Tibial nerve (tissue), 4 donors: ENCODE results near the gene AOAH. TPM values are rescaled to one million over a fixed set of nuclear protein-coding genes. Genes with fewer than 3 reads are reported as not detected.
"Not testable (repeated sequence)": the region's sequence is repeated elsewhere in the genome, so short reads cannot be mapped to it uniquely, and the experiment has no call there.

Experiments used
- DNase-seq, 2 donors: peaks; one replicate each; pipeline ENCODE4 v3.0.0-alpha.2; 2019; ENCODE audit warnings: low spot score in 2 of 2
- H3K27ac ChIP-seq, 4 donors: fragments of 200-600 bp; sonication (generic) in 3 of 4; one replicate each; pipeline ENCODE4 v1.5.1; 2017 to 2019; ENCODE audit warnings: mild to moderate bottlenecking in 1 of 4
- H3K27me3 ChIP-seq, 2 donors: fragments of 200-600 bp; sonication (generic) in 1 of 2; one replicate each; pipeline versions ENCODE4 v1.5.1 to v1.6.0; 2017 to 2019
- H3K36me3 ChIP-seq, 3 donors: fragments of 200-600 bp; sonication (generic); one replicate each; pipeline ENCODE4 v1.5.1; 2018 to 2019
- H3K4me1 ChIP-seq, 4 donors: fragments of 200-600 bp; sonication (generic) in 3 of 4; one replicate each; pipeline ENCODE4 v1.5.1; 2017 to 2019
- H3K4me3 ChIP-seq, 4 donors: fragments of 200-600 bp; sonication (generic) in 3 of 4; one replicate each; pipeline ENCODE4 v1.5.1; 2017 to 2019; ENCODE audit warnings: mild to moderate bottlenecking in 1 of 4, moderate library complexity in 1 of 4
- H3K9me3 ChIP-seq, 4 donors: fragments of 200-600 bp; sonication (generic) in 3 of 4; one replicate each; pipeline ENCODE4 v1.5.1; 2017 to 2019
- EP300 ChIP-seq, 2 donors: sonication (generic); formaldehyde crosslinking; IDR thresholded peaks; one replicate each; pipeline ENCODE4 v1.6.1; 2017; ENCODE audit warnings: antibody characterized with exemption in 2 of 2, mild to moderate bottlenecking in 1 of 2
- POLR2A ChIP-seq, 2 donors: fragments of 450-650 bp; IDR thresholded peaks; one replicate each; pipeline ENCODE4 v1.6.1; 2017; ENCODE audit warnings: antibody characterized with exemption in 2 of 2, mild to moderate bottlenecking in 2 of 2, moderate library complexity in 2 of 2
- WGBS, 2 donors: methylation state at CpG; one replicate each; pipeline ENCODE4 v1.1.5; 2018; 5-methylcytosine and 5-hydroxymethylcytosine counted together
- total RNA-seq, 4 donors: library from RNA; depleted of rRNA; stranded (reverse); fragments of >200 nt; gene quantifications; one replicate each; pipeline ENCODE4 v1.1.0, GENCODE V29; 2016
- TF ChIP-seq, protein P1 (sequence below), 5 experiments: fragments of 200-600 bp in 3 of 5; fragments of 450-650 bp in 2 of 5; sonication (generic) in 3 of 5; IDR thresholded peaks; one replicate each; pipeline ENCODE4 v1.5.1; 2016 to 2019; ENCODE audit warnings: antibody characterized with exemption in 5 of 5, mild to moderate bottlenecking in 3 of 5, moderate library complexity in 2 of 5

AOAH gene
- total RNA-seq, 4 donors from 2014 or later, result 7.5 to 17.8 (median 9.1) TPM

DNA sequence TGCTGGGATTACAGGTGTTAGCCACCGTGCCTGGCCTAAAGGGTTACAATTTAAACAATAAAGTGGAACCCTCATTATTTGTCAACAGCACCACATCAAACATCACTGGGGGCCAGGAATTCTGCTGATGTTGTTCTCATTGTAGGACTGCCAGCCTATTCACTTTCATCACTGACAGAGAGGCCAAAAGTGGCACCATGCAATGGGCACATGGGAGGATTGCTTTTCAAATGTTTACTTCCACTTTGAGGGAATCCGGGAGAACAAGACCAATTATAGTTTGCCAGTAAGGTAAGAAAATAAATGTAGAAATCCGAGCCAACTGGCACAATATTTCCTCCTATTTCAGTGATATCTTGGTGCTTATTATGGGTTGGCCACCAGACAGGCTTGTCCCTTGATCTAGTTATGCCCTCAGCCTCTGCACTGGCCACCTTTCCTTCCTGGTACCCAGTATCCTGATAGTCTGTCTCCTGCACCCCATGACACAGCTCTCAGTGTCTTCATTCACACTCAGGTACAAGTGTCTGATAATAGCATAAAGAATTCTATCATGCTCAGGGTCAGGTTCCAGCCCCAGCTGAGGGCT is 252.1 kb downstream of the AOAH start:
- Histone ChIP-seq H3K4me3 (no peak overlapping the region), H3K4me1 (no peaks in the 10 kb centered on the region), H3K27ac (no peak overlapping the region), H3K9me3 (no peaks in the 10 kb centered on the region), H3K36me3 (no peaks in the 10 kb centered on the region), H3K27me3 (no peaks in the 10 kb centered on the region)
- TF ChIP-seq EP300 (IDR thresholded peaks at IDR 0.05), result no peak
- TF ChIP-seq POLR2A (IDR thresholded peaks at IDR 0.05), result no peak
- TF ChIP-seq, protein P1, sequence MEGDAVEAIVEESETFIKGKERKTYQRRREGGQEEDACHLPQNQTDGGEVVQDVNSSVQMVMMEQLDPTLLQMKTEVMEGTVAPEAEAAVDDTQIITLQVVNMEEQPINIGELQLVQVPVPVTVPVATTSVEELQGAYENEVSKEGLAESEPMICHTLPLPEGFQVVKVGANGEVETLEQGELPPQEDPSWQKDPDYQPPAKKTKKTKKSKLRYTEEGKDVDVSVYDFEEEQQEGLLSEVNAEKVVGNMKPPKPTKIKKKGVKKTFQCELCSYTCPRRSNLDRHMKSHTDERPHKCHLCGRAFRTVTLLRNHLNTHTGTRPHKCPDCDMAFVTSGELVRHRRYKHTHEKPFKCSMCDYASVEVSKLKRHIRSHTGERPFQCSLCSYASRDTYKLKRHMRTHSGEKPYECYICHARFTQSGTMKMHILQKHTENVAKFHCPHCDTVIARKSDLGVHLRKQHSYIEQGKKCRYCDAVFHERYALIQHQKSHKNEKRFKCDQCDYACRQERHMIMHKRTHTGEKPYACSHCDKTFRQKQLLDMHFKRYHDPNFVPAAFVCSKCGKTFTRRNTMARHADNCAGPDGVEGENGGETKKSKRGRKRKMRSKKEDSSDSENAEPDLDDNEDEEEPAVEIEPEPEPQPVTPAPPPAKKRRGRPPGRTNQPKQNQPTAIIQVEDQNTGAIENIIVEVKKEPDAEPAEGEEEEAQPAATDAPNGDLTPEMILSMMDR (IDR thresholded peaks at IDR 0.05), result no peak
- no peak for DNase-seq
- 78 to 88% methylated on average over 3 of the region's 3 CpGs for WGBS, 2 donors

DNA sequence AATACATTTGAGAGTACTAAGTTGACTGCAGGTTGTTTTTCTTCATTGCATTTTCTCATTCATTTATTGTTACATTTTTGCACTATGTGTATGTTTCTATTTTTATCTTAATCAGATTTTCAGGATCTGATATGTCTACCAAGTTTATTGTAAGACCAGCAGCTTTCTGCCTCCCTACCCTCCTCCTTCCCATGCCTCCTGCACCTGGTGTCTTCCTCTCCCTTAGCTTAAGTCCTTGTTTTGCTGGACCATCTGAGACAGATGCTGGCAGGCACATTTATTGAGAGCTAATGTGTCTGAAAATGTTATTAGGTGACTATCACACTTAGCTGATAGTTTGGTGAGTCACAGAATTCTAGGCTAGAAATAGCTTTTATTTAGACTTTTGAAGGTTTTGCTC is 255.1 kb downstream of the AOAH start:
- H3K9me3 ChIP-seq, result peaks cover 0 to 9% (median 0%) of the 10 kb centered on the region in 4 donors

DNA sequence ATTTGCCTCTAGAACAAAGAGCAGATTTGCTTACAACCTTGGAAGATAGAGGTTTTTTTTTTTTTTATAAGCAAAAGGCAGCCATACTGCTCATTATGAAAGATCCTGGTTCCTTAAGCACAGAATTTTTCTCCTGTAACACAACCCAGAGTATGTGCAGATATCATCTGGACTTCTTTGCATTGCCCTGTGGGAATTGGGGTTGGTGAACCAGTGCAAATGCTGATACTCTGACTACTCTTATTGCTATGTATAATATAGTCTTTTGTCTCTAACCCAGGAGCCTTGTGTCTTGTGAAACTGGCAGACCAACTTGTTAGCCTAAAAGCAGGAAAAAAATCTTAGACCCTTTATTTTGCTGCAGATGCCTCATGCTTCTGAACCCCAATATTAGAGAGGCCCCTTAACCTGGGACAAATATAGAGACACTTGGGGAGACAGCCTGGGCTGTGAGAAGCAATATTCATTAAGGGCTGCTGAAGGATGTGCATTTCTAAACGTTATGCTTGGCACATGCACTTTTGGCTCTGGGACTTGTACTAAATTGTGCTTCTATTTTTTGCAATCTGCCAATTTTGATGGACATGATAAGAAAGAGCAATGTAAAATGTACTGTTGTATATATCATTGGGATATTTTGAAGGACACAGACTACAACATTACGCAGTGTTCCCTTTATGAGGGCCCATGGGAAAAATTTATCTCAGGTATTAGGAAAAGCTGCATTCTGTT is 255.8 kb downstream of the AOAH start:
- peaks cover 0 to 9% (median 0%) of the 10 kb centered on the region in 4 donors for H3K9me3 ChIP-seq
- TF ChIP-seq POLR2A (IDR thresholded peaks at IDR 0.05), result no peak
- no peak for TF ChIP-seq EP300 (IDR thresholded peaks at IDR 0.05)
- TF ChIP-seq, protein P1 (IDR thresholded peaks at IDR 0.05), result no peak
- no peaks in the 10 kb centered on the region for H3K4me1 ChIP-seq
- no peak overlapping the region for H3K27ac ChIP-seq
- H3K27me3 ChIP-seq, result no peaks in the 10 kb centered on the region
- WGBS, 2 donors, result 62 to 71% methylated on average over 2 of the region's 2 CpGs
- no peaks in the 10 kb centered on the region for H3K36me3 ChIP-seq
- DNase-seq, result no peak
- H3K4me3 ChIP-seq, result no peak overlapping the region

More for the DNA sequence above, 255.1 kb downstream of the AOAH start:
- Histone ChIP-seq H3K4me3 (no peak overlapping the region), H3K27ac (no peak overlapping the region), H3K27me3 (no peaks in the 10 kb centered on the region), H3K36me3 (no peaks in the 10 kb centered on the region), H3K4me1 (no peaks in the 10 kb centered on the region)
- TF ChIP-seq EP300 (IDR thresholded peaks at IDR 0.05), result no peak
- TF ChIP-seq, protein P1 (IDR thresholded peaks at IDR 0.05), result no peak
- no peak for TF ChIP-seq POLR2A (IDR thresholded peaks at IDR 0.05)
- no peak for DNase-seq

DNA sequence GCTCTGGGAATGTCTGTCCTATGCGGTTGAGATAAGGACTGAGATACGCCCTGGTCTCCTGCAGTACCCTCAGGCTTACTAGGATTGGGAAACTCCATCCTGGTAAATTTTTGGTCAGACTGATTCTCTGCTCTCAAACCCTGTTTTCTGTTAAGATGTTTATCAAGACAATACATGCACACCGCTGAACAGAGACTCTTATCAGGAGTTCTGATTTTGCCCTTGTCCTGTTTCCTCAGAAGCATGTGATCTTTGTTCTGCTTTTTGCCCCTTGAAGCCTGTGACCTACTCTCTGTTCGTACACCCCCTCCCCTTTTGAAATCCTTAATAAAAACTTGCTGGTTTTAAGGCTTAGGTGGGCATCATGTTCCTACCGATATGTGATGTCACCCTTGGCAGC is 258.3 kb downstream of the AOAH start:
- H3K4me3 ChIP-seq, DNase-seq, H3K27ac ChIP-seq, H3K36me3 ChIP-seq, H3K9me3 ChIP-seq, H3K4me1 ChIP-seq, H3K27me3 ChIP-seq: not testable (repeated sequence)
- 81 to 86% methylated on average over 5 of the region's 5 CpGs for WGBS, 2 donors

DNA sequence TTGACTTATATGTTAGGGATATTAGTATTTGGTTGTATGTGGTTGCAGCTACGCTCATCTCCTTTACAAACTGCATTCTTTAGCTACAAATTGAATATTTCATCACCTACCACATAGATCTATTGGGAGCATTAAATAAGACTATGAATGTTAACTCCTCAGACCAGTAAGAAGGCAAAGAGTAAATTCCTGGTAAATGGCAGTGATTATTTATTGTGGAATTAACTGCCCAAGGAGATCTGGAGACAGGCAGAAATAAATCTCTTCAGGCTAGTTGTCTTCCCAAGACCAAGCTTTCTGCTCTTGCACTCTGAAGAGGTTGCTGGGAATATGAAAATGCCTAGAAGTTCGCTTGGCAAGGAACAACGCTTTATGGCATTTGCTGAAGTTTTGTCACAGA is 260.0 kb downstream of the AOAH start:
- WGBS, 2 donors, result 67 to 81% methylated on average over 3 of the region's 3 CpGs
- Histone ChIP-seq H3K27me3 (no peaks in the 10 kb centered on the region), H3K27ac (no peak overlapping the region), H3K4me3 (no peak overlapping the region), H3K4me1 (no peaks in the 10 kb centered on the region), H3K36me3 (no peaks in the 10 kb centered on the region), H3K9me3 (peaks cover 0 to 9% (median 0%) of the 10 kb centered on the region in 4 donors)
- no peak for DNase-seq
- no peak for TF ChIP-seq POLR2A (IDR thresholded peaks at IDR 0.05)
- TF ChIP-seq EP300 (IDR thresholded peaks at IDR 0.05), result no peak
- TF ChIP-seq, protein P1 (IDR thresholded peaks at IDR 0.05), result no peak
